HG03060 (cell line): ENCODE results near the gene RBM15B.
"Not testable (repeated sequence)": the region's sequence is repeated elsewhere in the genome, so short reads cannot be mapped to it uniquely, and the experiment has no call there.

ENCODE experiments used
- ATAC-seq: cut with Tn5 transposase; IDR thresholded peaks from one replicate; pipeline ENCODE4 v1.9.1; 2021; ENCODE audit warnings: low read depth, moderate number of reproducible peaks; ENCODE audit not compliant: unreplicated experiment

RBM15B gene, protein sequence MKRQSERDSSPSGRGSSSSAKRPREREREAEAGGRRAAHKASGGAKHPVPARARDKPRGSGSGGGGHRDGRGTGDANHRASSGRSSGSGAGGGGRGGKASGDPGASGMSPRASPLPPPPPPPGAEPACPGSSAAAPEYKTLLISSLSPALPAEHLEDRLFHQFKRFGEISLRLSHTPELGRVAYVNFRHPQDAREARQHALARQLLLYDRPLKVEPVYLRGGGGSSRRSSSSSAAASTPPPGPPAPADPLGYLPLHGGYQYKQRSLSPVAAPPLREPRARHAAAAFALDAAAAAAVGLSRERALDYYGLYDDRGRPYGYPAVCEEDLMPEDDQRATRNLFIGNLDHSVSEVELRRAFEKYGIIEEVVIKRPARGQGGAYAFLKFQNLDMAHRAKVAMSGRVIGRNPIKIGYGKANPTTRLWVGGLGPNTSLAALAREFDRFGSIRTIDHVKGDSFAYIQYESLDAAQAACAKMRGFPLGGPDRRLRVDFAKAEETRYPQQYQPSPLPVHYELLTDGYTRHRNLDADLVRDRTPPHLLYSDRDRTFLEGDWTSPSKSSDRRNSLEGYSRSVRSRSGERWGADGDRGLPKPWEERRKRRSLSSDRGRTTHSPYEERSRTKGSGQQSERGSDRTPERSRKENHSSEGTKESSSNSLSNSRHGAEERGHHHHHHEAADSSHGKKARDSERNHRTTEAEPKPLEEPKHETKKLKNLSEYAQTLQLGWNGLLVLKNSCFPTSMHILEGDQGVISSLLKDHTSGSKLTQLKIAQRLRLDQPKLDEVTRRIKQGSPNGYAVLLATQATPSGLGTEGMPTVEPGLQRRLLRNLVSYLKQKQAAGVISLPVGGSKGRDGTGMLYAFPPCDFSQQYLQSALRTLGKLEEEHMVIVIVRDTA

DNA sequence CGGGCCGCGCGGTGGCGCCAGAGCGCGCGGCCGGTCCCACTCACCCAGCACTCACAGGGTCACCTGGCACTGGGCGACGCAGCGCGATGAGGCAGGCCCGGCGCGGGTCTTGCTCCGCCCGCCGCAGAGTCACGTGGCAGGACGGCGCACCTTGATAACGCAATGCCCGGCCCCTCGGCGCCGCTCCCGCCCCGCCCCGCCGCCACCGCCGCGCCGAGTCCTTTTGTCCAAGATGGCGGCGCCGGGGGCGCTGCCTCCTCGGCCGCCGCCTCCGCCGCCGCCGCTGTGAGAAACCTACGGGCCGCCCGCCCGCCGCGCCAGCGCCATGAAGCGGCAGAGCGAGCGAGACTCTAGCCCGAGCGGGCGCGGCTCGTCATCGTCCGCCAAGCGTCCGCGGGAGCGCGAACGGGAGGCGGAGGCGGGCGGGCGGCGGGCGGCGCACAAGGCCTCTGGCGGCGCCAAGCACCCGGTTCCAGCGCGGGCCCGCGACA, at the start of gene RBM15B:
TSS of gene RBM15B (plus strand) at position 211 of the 491 bp plus-strand sequence. CDS start at position 326, 115 bp downstream.
- peak; percentile 71 for ATAC-seq

DNA sequence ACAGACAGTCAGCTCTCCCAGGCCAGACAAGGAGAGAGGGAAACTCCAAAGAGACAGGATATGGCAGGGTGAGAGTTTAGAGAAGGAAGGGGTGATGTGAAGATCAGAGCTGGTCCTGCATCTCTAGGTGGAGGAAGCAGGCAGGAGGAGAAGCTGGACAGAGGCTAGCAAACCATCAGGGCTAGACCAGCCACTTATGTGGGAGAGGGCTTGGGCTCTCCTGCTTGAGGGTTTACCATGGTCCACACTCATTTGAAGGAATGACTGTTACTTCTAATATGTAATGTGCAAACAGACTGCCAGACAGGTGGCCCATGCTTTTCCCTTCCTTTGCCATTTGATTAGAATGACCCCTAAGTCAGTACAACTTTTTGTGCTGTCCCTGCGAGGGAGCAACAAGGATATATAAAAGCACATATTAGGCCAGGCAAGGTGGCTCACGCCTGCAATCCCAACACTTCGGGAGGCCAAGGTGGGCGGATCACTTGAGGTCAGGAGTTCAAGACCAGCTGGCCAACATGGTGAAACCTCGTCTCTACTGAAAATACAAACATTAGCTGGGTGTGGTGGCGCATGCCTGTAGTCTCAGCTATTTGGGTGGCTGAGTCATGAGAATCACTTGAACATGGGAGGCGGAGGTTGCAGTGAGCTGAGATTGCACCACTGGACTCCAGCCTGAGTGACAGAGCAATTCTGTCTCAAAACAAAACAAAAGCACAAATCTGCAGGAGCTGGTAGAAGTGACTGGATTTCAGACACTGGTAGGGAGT, 47.0 kb upstream of the RBM15B start:
- ATAC-seq: no peak

DNA sequence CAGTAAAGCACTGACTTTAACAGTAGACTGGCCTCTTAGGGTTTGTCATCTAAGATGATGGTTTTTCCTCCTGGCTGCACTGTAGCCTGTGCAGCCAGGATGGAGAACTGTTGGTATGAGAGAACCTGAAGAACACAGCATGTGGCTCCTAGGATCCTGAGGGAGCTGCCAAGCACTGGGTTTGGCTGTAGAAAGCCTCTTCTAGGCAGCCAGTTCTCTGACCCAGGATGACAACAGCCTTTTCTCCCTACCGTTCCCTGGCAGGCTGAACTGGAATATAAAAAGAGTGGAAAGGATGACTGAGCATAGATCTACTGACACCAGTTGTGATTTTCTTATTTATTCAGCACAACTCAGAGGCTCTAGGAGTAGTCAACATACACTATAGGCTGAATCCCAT, 40.3 kb upstream of the RBM15B start:
- no peak for ATAC-seq

DNA sequence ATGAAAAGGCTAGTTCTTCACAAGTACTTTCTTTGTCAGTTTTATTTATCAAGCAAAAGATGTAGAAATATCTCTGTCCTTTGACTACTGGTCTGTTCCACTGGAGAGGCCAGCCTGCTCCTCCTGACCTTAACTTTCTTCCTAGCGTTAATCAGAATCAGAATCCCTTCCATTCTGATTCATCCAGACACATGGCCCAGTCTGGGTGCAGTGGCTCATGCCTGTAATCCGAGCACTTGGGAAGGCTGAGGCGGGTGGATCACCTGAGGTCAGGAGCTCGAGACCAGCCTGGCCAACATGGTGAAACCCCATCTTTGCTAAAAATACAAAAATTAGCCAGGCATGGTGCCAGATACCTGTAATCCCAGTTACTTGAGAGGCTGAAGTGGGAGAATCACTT, 38.0 kb upstream of the RBM15B start:
- ATAC-seq: no peak

DNA sequence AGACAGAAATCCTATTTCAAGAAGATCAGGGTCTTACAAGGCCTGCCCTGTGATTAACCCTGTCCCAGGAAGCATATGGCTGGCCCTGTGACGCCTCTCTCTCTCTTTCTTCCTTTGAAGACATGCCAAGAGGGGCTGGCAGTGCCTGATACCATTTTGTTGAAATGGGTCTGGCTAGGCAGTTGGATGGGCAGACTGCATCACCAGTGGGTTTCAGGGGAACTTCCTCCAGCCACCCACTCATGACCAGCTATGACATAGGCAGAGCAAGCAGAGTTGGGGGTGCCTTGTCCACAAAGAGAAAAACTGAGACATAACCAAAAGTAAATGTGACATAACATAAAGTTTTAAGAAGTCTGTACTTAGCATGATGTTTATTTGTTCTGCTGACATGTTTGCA, 37.4 kb upstream of the RBM15B start:
- no peak for ATAC-seq

DNA sequence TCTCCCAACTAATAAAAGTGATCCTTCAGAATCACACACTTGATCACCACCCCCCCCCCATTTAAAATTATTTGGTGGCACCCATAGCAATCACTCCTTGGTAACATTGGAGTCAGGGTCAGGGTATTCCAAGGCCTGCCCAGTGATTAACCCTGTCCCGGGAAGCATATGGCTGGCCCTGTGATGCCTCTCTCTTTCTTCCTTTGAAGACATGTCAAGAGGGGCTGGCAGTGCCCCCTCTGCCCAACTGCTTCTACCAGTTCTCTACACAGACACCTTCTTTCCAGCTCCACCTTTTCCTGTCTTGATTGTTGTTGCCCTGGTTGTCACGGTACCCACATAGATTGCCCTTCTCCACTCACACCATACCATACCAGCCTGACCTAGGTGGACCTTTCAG, 36.9 kb upstream of the RBM15B start:
- ATAC-seq: no peak

DNA sequence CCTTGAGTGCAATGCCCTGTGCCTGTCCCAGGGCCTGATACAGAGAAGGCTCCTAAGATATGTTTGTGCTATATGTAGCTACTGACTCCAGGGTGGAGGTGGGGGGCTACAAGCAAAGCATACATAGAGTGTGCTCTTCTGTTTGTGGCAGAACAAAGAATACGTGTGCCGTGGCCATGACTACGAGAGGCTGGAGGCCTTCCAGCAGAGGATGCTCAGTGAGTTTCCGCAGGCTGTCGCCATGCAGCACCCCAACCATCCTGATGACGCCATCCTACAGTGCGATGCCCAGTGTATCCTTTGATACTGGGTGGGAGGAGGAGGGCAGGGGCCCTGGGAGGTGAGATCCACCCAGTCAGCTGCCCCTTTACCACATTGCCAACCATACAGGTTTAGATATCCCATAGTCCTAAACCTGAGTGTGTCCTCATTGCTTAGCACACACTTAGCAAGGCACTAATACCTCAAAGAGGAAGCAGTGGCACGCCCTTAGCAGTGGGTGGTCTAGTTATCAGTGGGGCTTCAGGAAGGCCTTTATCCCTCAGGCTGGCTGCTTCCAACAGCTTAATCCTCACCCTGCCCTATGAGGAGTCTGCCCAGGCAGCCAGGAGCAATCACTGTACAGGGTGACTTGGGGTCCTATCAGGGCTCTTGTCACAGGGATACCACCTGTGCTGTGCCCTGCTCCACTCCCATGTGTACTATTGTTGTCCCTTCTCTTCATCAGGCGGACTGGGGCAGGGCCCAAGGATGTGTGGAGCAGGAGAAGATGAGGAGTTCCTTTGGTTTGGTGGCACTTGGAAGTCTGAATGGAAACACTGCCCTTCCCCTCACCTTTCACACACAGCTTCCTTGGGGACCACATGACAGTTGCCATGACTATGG, 36.1 kb upstream of the RBM15B start:
- ATAC-seq: no peak

DNA sequence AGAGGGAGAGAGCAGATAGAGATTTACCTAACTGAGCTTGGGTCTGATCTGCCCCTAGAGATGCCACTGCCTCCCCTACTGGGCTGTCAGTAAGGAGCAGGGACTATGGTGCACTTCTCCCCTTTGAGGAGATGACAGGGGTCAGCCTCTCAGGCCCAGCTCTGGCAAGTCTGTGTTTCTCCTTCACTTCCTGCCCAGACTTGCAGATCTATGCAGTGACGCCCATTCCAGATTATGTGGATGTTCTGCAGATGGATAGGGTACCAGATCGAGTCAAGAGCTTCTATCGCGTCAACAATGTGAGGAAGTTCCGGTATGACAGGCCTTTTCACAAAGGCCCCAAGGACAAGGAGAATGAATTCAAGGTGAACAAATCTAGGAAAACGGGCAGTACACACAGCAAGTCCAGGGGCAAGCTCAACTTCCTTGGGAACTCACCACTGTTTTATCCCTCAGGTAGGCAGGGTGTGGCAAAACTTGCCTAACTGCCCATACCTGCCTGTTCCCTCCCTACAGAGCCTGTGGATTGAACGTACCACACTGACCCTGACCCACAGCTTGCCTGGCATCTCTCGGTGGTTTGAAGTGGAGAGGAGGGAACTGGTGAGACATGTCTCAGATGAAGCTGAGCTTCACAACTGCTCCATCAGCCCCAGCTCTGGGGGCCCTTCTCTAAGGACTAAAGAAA, 35.0 kb upstream of the RBM15B start:
- no peak for ATAC-seq

DNA sequence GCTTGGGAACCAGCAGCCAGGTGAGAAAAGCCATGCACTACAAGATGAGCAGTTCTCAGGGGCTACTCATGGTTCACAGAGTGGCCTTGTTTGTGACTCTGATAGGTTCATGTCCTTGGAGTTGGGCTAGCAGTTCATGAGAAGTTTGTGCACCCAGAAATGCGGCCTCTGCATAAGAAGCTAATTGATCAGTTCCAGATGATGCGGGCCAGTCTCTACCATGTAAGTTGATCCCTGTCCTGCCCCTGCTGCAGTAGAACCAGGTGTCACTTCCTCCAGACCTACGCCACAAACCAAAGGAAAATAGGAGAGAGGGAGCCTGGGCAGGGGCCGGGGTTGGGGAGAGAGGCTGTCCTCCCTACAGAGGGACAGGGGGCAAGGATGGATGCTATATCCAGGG, 33.2 kb upstream of the RBM15B start:
- no peak for ATAC-seq

DNA sequence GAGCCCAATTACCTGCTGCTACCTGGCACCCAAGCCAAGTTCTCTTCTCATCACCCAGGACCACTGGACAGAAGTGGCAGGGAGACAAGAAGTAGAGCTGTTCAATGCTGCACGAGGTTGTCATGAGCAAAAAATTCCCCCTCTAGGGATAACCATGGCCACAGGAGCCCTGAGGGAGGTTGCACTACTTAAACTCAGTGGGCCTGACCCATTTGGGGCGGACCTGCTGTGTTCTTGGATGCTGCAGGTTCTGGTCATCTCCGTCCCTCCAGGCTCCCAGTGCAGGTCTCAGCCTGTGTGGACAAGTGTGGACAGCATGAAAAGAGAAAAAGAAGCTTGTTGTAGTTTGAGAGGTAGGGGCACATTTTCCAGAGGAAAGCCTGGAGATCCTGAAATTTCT, 32.1 kb upstream of the RBM15B start:
- no peak for ATAC-seq

DNA sequence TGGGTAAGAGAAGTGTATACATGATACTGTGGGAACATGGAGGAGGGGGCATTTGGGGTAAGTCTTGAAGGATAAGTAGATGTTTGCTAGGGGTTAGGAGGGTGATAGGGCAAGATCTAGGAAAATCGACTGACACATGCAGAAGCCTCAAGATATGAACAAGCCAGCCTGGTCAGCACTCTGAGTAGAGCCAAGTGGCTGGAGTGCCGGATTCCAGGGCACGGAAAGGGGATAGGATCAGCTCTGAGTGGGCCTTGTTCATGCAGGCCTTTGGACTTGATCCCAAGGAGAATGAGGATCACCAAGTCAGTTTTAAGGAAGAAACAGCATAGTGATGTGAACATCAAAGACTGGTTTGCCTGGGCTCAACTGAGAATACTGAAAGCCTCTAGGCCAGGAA, 30.3 kb upstream of the RBM15B start:
- ATAC-seq: no peak

DNA sequence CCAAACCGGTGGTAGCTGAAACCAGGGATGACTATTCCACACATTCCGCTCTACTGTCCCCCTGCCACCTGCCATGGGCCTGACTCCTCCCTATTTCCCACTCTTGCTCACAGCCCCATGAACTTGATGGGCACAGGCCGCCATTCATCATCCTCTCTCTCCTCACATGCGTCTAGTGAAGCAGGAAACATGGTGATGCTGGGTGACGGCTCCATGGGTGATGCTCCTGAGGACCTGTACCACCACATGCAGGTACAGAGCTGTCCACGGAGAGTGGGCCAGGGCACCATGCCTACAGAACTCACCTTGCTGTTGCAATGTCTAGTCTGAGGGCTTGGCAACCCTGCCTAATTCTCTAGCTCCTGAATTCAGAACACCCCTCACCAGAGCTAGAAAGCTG, 29.3 kb upstream of the RBM15B start:
- ATAC-seq: no peak

DNA sequence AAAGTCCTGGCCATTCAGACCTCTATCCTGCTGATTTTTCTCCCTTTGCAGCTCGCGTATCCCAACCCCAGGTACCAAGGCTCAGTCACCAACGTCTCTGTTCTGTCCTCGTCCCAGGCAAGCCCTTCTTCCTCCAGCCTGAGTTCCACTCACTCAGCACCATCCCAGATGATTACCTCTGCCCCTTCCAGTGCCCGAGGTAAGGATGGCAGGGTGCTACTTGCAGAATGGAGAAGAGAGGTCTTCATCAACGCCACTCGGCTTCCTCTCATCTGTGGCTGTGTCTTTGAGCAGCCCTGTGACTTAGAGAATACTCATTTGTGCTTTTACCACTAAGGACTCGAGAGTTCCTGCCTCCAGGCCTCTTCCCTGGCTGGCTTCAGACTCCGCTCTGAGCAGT, 28.6 kb upstream of the RBM15B start:
- ATAC-seq: no peak

DNA sequence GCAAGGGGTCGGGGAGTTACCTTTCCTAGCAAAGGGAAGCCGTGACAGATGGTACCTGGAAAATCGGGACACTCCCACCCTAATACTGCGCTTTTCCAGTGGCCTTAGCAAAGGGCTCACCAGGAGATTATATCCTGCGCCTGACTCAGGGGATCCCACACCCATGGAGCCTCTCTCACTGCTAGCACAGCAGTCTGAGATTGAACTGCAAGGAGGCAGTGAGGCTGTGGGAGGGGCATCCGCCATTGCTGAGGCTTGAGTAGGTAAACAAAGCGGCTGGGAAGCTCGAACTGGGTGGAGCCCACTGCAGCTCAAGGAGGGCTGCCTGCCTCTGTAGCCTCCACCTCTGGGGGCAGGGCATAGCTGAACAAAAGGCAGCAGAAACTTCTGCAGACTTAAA, 22.8 kb upstream of the RBM15B start:
- ATAC-seq: not testable (repeated sequence)

DNA sequence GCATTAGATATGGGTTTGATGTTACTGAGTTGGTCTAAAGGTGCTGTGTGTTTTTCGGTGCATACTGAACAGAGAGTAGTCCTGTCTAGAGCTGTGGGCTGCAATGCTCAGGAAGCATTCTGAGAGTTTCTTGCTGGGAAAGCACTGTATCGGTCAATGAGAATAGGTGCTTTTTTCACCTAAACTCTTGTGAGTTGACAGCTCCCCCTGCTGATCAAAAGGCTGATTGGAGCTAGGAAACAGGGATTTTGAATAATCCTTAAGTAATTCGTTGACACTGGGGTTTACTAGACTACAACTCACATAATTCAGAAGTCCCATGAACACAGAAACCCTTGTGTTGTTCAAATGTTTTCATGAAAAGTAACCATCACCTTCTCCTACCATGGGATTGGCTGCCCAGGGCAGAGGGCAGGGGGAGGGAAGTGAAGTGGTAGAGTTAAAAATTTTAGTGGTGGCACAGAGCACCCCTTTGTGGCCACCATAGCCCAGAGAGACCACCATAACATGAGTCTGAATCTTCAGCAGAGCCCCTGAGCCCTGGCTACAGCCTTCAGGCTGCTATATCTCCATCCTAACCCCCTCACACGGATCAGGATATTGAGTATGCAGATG, 19.0 kb upstream of the RBM15B start:
- ATAC-seq: no peak

DNA sequence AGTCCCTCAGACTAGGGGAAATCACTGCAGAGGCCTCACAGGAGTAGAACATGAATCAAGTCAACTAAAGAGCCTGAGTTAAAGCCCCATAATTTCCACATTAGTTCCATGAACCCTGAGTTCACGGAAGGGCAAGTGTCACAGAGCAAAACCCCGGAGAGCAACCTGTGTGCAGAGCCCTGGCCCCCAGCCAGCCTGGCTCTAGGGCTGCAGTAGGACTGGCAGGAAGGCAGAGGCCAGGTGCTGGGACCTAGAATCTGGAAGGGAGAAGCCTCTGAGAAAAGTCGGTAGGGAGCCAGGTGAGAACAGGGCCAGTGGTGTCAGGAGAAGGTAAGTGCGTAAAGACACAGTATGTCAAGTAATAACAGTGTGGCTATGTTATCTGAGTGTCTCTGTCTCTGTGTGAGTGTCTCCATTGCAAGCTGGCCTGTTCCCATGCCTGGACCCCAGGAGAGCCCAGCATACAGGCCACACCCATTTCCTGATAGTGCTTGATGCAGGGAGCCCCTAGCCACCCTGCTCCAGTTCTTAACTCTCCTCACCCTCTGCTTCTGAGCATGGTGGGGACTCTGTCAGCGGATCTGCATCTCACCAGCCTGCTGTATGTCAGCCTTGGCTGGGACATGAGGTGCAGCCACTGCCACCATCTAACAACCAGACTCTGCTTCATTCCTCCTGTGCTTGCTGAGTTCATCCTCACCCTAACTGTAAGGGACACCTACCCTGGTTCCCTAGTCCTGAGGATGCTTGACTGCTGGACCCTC, 17.2 kb upstream of the RBM15B start:
- no peak for ATAC-seq

DNA sequence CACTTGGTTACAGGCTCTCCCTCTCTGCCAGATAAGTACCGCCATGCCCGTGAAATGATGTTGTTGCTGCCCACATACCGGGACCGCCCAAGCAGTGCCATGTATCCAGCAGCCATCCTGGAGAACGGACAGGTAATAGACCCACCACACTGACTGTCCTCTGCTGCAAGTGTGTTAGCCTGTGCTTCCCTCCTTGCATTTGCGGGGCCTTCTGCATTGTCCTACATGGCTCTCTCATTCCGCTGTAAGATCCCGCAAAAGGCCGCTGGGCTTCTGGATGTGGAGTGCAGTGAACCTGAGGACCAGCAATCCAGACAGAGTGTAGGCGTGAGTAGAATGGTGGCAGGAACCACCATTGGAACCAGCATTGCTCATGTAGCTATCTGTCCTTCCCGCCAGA, 16.6 kb upstream of the RBM15B start:
- ATAC-seq: no peak

DNA sequence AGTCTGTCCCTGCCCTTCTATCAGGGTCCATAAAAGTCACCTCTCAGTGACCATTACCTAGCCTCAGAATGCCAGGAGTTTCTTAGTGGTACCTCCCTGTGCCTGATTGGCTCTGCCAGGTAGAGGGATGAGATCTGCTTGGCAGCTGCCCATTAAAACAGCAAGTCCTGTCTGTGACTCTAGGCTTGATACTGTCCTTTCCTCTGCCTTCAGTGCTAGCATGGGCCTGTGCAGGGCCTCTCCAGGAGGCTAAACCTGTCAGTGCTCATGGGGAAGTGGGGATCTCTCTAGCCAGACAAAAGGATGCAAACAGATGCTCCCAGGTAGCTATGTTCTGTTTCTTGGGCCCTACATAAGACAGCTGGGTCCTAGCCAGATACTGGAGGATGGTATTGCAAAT, 15.9 kb upstream of the RBM15B start:
- no peak for ATAC-seq
